Cortex of kidney (tissue), 1 donor: ENCODE results near the gene BAZ1A.
"Not testable (repeated sequence)": the region's sequence is repeated elsewhere in the genome, so short reads cannot be mapped to it uniquely, and the experiment has no call there.

Experiments
- DNase-seq: peaks from one replicate; lab custom pipeline; 2025; lab: John Stamatoyannopoulos, UW

BAZ1A gene

DNA sequence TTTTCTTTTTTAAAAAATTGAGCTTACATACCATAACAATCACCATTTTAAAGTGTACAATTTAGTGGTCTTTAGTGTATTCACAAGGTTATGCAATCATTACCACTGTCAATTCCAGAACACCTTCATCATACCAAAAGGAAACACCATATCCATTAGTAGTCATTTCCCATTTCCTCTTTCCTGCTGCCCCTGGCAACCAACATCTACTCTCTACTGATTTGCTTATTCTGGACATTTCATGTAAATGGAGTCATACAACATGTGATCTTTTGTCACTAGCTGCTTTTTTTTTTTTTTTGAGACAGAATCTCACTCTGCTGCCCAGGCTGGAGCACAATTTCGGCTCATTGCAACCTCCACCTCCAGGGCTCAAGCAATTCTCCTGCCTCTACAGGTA, 93.9 kb downstream of the BAZ1A start:
- no peak for DNase-seq

DNA sequence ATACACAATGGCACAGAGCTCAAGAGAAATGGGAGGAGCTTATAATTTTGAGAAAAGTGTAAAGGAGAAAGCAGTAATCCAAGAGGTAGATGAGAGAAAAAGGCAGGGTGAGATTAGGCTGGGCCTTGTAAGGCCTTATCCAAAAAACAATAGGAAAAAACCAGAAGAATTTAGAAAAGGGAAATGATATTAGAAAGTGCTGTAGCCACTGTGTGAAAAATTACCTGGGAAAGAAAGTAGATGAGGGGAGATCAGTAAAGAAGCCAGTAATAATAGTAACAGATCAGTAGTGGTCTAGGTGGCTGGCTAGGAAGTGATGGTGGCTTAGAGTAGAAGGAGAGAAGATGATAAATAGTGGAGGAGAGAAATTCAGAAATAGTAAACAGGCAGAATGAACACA, 94.5 kb downstream of the BAZ1A start:
- no peak for DNase-seq

- DNase-seq: no peak
Observed at GRCh38 chr14:34778744-34779143, 96.4 kb downstream of the BAZ1A start.

DNA sequence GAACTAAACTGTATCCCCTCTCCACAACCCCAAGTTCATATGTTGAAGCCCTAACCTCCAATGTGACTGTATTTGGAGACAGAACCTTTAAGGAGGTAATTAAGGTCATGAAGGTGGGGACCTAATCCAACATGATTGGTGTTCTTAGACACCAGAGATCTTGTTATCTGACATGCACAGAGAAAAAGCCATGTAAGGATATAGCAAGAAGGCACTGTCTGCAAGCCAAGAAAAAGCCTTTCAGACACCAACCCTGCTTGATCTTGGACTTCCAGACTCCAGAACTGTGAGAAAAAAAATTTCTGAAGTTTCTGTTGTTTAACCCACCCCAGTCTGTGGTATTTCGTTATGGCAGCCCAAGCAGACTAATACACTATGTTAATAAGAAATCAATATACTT, 98.5 kb downstream of the BAZ1A start:
- no peak for DNase-seq

DNA sequence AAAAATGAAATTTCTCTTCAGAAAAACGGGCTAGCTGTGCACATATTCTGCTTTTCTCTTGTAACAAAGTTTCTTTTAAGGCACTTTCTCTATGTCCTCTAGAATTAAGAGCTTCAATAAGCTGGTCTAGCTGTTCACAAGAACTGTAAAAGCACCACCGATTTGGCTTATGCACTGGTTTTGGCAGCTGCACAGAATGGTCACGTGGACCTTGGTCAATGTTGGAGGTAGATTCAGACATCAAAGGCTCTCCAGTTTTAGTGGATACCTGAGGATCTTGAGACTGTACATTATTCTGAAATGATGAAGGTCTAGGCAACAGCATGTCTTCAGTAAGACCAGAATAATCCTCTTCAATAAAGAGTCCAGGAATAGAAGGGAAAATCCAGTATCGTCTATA, 99.2 kb downstream of the BAZ1A start:
- DNase-seq: no peak

- DNase-seq: no peak
Observed at GRCh38 chr14:34775342-34775741, 99.8 kb downstream of the BAZ1A start.

- no peak for DNase-seq
Observed at GRCh38 chr14:34770901-34771300, 104.3 kb downstream of the BAZ1A start.

DNA sequence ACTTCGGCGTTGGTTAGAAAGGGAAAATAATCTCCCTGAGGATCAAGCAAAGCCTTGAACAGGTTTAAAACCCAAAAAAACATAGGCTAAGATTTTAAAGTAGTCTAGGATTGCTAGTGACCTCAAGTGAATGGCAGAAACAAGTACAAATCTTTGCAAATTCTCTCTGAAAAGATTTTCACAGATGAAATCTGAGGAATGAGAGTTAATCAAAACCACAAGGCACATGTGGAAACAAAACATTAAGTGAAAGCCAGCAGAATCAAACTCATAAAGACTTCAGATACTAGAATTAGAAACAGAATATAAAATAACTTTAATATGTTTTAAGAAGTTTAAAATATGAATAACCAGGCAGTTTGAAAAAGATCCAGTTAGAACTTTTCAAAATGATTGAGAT, 108.6 kb downstream of the BAZ1A start:
- no peak for DNase-seq

DNA sequence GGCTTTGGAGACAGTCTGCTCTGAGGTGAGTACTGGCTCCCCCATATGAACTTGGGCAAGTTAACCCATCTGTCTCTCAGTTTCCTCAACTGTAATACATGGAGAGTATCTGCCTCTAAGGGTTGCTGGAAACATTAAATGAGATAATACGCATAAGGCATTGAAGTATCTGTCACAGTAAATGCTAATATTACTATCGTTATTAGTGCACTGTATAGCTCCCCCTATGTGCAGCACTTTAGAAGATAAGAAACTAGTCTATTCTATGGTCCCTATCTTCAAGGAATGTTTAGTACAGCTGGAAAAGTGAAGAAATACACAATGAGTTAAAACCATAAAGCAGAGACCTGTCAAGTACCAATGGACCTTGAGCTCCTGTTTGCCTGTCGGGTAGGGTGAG, 109.1 kb downstream of the BAZ1A start:
- DNase-seq: no peak

- no peak for DNase-seq
Observed at GRCh38 chr14:34755215-34755614, 119.9 kb downstream of the BAZ1A start.

DNA sequence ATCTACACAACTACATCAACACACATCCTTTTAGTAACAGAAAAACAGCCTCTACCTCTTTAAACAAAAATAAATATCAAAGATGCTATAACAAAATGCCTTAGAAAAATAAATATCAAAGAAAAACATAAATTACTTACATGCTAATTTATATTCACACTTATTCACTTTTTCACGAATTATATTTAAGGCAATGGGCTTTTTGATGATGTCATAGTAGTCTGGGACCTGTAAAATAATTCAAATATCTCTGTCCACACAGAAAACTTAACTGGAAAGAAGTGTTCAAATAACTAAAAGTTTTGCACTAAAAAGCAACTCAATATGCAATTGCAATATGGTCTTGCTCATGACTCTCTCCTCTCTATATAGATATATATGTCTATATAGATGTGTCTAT, 120.5 kb downstream of the BAZ1A start:
- DNase-seq: no peak

DNA sequence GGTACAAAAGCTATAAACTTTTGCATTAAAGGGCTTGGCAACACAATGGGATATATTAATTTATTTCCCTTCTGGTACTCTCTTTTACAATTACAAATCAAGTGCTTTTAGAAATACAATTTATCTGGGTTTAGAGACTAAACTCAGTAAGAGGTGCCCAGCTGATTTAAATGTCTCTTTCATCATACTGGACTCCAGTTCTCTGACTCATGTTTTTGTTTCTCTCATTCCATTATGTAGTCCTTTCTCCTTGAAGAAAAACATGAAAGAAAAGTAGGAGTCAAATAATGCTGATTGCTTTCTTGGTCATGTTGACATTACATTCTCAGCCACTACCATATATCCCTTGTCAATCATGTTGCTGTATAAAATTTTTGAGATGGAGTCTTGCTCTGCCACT, 124.5 kb downstream of the BAZ1A start:
- DNase-seq: no peak

DNA sequence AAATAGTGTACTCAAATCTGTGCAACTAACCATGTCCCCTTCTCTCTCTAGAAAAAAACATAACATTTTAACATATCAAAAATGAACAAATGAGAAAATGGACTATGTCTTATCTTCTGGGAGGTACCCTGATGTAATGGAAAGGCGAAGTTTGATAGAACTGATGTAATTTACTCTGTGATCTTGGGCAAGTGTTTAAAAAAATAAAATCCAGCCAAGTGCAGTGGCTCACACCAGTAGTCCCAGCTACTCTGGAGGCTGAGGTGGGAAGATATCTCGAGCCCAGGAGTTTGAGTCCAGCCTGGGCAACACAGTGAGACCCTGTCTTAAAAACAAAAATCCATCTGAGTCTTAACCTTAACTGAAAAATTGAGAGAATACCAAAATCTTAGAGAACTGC, 124.9 kb downstream of the BAZ1A start:
- DNase-seq: no peak

GRCh38 chr14:34749408-34749807, 125.8 kb downstream of the BAZ1A start:
- no peak for DNase-seq

DNA sequence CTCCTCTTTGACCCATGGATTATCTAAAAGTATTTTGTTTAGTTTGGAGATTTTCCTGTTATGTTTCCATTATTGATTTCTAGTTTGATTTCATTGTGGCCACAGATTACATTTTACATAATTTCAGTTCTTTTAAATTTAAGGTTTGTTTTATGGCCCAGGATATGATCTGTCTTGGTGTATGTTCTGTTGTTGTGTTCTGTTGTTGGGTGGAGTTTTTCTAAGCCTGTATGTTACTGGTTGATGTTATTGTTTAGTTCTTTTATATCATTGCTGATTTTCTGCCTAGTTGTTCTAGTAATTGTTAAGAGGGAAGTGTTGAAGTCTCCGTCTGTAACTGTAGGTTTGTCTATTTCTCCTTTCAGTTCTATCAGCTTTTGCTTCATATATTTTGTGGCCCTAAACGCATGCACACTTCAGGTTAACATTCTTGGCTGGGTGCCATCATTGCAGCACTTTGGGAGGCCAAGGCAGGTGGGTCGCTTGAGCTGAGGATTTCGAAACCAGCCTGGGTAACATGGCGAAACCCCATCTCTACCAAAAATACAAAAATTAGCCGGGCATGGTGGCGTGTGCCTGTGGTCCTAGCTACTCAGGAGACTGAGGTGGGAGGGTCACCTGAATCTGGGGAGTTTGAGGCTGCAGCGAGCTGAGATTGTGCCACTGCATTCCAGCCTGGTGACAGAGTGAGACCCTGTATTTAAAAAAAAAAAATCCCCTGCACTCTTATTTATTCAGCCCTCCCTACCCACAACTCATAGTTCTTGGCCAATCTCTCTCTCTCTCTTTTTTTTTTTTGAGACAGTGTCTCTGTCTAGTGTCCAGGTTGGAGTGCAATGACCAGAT, 132.7 kb downstream of the BAZ1A start:
- DNase-seq: no peak

- no peak for DNase-seq
Observed at GRCh38 chr14:34741840-34742239, 133.3 kb downstream of the BAZ1A start.

DNA sequence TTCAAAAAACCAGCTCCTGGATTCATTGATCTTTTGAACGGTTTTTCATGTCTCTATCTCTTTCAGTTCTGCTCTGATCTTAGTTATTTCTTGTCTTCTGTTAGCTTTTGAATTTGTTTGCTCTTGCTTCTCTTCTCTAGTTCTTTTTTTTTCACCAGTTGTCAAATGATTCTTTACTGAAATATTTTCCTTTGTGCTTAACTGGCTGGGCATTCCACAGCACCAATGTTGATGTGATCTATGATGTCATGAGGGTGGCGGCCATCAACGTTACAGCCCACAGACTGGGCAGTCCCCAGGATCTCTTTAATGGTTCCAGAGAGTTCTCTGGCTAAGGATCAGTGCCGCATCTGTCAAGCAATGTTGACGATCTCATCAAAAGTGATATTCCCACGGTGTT, 135.0 kb downstream of the BAZ1A start:
- DNase-seq: not testable (repeated sequence)

- not testable (repeated sequence) for DNase-seq
Observed at GRCh38 chr14:34737079-34737478, 138.1 kb downstream of the BAZ1A start.

DNA sequence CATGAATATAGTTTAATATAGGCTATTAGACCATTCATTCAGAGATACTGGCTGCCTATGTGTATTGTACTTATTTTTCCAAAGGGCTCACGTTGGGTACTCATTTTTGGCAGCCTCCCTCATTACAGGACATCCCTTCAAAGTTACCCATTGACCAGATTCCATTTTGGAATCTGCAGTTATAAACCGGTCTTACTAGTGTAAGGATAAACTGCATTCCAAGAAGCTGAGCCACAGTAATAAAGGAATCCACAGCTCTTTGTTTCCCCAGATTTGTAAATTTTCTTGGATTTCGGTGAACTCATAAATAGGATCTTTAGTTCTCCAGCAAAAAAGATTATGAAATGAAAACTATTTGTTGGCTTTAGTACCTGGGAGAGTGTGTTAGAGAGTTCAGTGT, 141.9 kb downstream of the BAZ1A start:
- no peak for DNase-seq

GRCh38 chr14:34732802-34733201, 142.4 kb downstream of the BAZ1A start:
- no peak for DNase-seq

GRCh38 chr14:34723867-34724266, 151.3 kb downstream of the BAZ1A start:
- no peak for DNase-seq

GRCh38 chr14:34722723-34723545, 152.2 kb downstream of the BAZ1A start:
- DNase-seq: no peak

DNA sequence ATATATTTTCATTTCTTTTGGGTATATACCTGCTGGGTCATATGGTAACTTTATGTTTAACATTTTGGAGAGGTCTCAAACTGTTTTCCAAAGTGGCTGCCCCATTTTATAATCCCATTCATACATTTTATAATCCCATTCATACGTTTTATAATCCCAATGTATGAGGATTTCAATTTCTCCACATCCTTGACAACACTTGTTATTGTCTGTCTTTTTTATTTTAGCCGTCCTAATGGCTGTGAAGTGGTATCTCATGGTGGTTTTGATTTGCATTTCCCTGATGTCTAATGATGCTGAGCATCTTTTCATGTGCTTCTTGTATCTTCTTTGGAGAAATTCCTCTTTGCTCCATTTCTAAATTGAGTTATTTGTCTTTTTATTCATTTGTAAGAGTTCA, 154.0 kb downstream of the BAZ1A start:
- DNase-seq: no peak
